ENCODE measurements around the gene CYB561D2. TPM values are rescaled to one million over a fixed set of nuclear protein-coding genes. Genes with fewer than 3 reads are reported as not detected.

Gene CYB561D2
- total and polyA plus RNA-seq, 2 donors (not counting 1 experiment from before 2014, with no cell fraction given): 39.5 to 78.9 TPM

GRCh38 chr3:50380405-50381085 lies 29.9 kb downstream of the CYB561D2 start:
- no peak for ATAC-seq (ENCODE audit: low read depth)
- no peaks in the 10 kb centered on the region for H3K9me3 ChIP-seq (ENCODE audit: control extremely low read depth in 1 of 3, control insufficient read depth in 2 of 3, insufficient read depth in 1 of 3, low read length in 2 of 3)
- H2AFZ ChIP-seq (ENCODE audit: insufficient read depth, low read depth, low read length, poor library complexity, severe bottlenecking): no peak overlapping the region
- intact Hi-C loops (cut with micrococcal nuclease): no loop called here
- H3K4me1 Mint-ChIP-seq: no peaks in the 10 kb centered on the region
- no peak overlapping the region for H3K4me3 ChIP-seq (ENCODE audit: control extremely low read depth in 1 of 5, extremely low read depth in 1 of 5, insufficient read depth in 1 of 5, low read depth in 2 of 5, low read length in 4 of 5)
- ChIA-PET POLR2A (no interaction called here), CTCF (no interaction called here)
- H3K9ac ChIP-seq (ENCODE audit: low read length): no peak overlapping the region
- H3K36me3 ChIP-seq (replicated peaks in 1 of 2; ENCODE audit: control extremely low read depth in 1 of 2, control insufficient read depth in 1 of 2, extremely low read depth in 1 of 2, insufficient read depth in 2 of 2, low read length in 1 of 2): no peaks in the 10 kb centered on the region
- H3K4me1 ChIP-seq (ENCODE audit: control insufficient read depth in 2 of 2, insufficient read depth in 2 of 2, low read length in 2 of 2): no peaks in the 10 kb centered on the region
- no peak overlapping the region for H3K27ac ChIP-seq (ENCODE audit: low read length in 2 of 2)
- TF ChIP-seq EZH2 (IDR thresholded peaks at IDR 0.05; ENCODE audit: borderline replicate concordance, insufficient read depth, low read depth, low read length, poor library complexity, severe bottlenecking): no peak
- TF ChIP-seq CTCF (IDR thresholded peaks at IDR 0.05): no peak
- H3K4me2 ChIP-seq (replicated peaks; ENCODE audit: low read depth, low read length, poor library complexity, severe bottlenecking): no peak overlapping the region
- H3K9me3 Mint-ChIP-seq (ENCODE audit: insufficient read depth): no peaks in the 10 kb centered on the region
- H3K4me3 Mint-ChIP-seq: no peak overlapping the region
- no peak for DNase-seq
- WGBS (ENCODE audit: insufficient coverage): 93% methylated on average over 16 of the region's 17 CpGs
- H3K27me3 ChIP-seq (replicated peaks in 1 of 4; ENCODE audit: control extremely low read depth in 1 of 4, control insufficient read depth in 3 of 4, insufficient read depth in 4 of 4, low read length in 3 of 4): no peaks in the 10 kb centered on the region
- no peaks in the 10 kb centered on the region for H4K20me1 ChIP-seq (ENCODE audit: control insufficient read depth, insufficient read depth, low read length, poor library complexity, severe bottlenecking)
- peaks cover 9% of the 10 kb centered on the region for H3K27me3 Mint-ChIP-seq
- H3K27ac Mint-ChIP-seq: no peak overlapping the region
- no peaks in the 10 kb centered on the region for H3K79me2 ChIP-seq (ENCODE audit: control insufficient read depth, insufficient read depth, low read length)

- Histone ChIP-seq H3K4me2 (replicated peaks; ENCODE audit: low read depth, low read length, poor library complexity, severe bottlenecking) (no peak overlapping the region), H3K9ac (ENCODE audit: low read length) (no peak overlapping the region), H3K27me3 (replicated peaks in 1 of 4; ENCODE audit: control extremely low read depth in 1 of 4, control insufficient read depth in 3 of 4, insufficient read depth in 4 of 4, low read length in 3 of 4) (no peaks in the 10 kb centered on the region), H3K4me1 (ENCODE audit: control insufficient read depth in 2 of 2, insufficient read depth in 2 of 2, low read length in 2 of 2) (no peaks in the 10 kb centered on the region), H3K79me2 (ENCODE audit: control insufficient read depth, insufficient read depth, low read length) (no peaks in the 10 kb centered on the region), H3K4me3 (ENCODE audit: control extremely low read depth in 1 of 5, extremely low read depth in 1 of 5, insufficient read depth in 1 of 5, low read depth in 2 of 5, low read length in 4 of 5) (no peak overlapping the region), H3K27ac (ENCODE audit: low read length in 2 of 2) (no peak overlapping the region), H3K9me3 (ENCODE audit: control extremely low read depth in 1 of 3, control insufficient read depth in 2 of 3, insufficient read depth in 1 of 3, low read length in 2 of 3) (no peaks in the 10 kb centered on the region), H3K36me3 (replicated peaks in 1 of 2; ENCODE audit: control extremely low read depth in 1 of 2, control insufficient read depth in 1 of 2, extremely low read depth in 1 of 2, insufficient read depth in 2 of 2, low read length in 1 of 2) (no peaks in the 10 kb centered on the region), H4K20me1 (ENCODE audit: control insufficient read depth, insufficient read depth, low read length, poor library complexity, severe bottlenecking) (no peaks in the 10 kb centered on the region), H2AFZ (ENCODE audit: insufficient read depth, low read depth, low read length, poor library complexity, severe bottlenecking) (no peak overlapping the region)
- Mint-ChIP-seq H3K9me3 (ENCODE audit: insufficient read depth) (no peaks in the 10 kb centered on the region), H3K27me3 (peaks cover 9% of the 10 kb centered on the region), H3K4me1 (no peaks in the 10 kb centered on the region), H3K27ac (no peak overlapping the region), H3K4me3 (no peak overlapping the region)
- ChIA-PET POLR2A (no interaction called here), CTCF (interaction anchor here (0.9 kb wide), 1 partner anchor 161 kb away, joined by 3 read pairs; no protein-coding TSS in a partner anchor)
- 69% methylated on average over 4 of the region's 4 CpGs for WGBS (ENCODE audit: insufficient coverage)
- intact Hi-C loops (cut with micrococcal nuclease): no loop called here
- DNase-seq: no peak
- no peak for TF ChIP-seq CTCF (IDR thresholded peaks at IDR 0.05)
- TF ChIP-seq EZH2 (IDR thresholded peaks at IDR 0.05; ENCODE audit: borderline replicate concordance, insufficient read depth, low read depth, low read length, poor library complexity, severe bottlenecking): no peak
- ATAC-seq (ENCODE audit: low read depth): no peak
Observed at GRCh38 chr3:50381383-50381782, 30.7 kb downstream of the CYB561D2 start.

Measured in B cell (primary cell).